H1 (cell line): Measurements from ENCODE around the gene ALOX5AP. TPM values are rescaled to one million over a fixed set of nuclear protein-coding genes. Genes with fewer than 3 reads are reported as not detected.

Source experiments
- CTCF ChIA-PET: fragments of 300-600 bp; sonication (Branson Sonifier 250); formaldehyde crosslinking; loops from one replicate; lab custom pipeline; 2021; ENCODE audit not compliant: partially characterized antibody; lab: Charles Lee
- POLR2A ChIA-PET: fragments of 300-600 bp; sonication (Branson Sonifier 250); formaldehyde crosslinking; loops from one replicate; lab custom pipeline; 2021; ENCODE audit warnings: inconsistent platforms; ENCODE audit not compliant: partially characterized antibody; lab: Charles Lee
- DNase-seq, 2 experiments: peaks; one replicate each; pipeline versions ENCODE4 v3.0.0 to v3.0.0-alpha.2; 2010 to 2022; ENCODE audit warnings: low spot score in 2 of 2, low read depth in 1 of 2, mixed read lengths in 1 of 2
- FAIRE-seq: peaks from 2 replicates; lab custom pipeline; 2011; peaks lifted over from hg19 to GRCh38; lab: Jason Lieb, UNC
- H2AFZ ChIP-seq: 2 replicates; pipeline ENCODE4 v1.8.1; 2012; ENCODE audit warnings: low read length, inconsistent platforms
- H2AK5ac ChIP-seq: 2 replicates; pipeline ENCODE4 v1.6.1; 2013; ENCODE audit warnings: low read depth, low read length
- H2BK120ac ChIP-seq: replicated peaks from 2 replicates; pipeline ENCODE3; 2013; ENCODE audit warnings: low read depth, low read length, inconsistent platforms
- H2BK12ac ChIP-seq: 2 replicates; pipeline ENCODE4 v1.6.1; 2013; ENCODE audit warnings: low read depth, low read length
- H2BK15ac ChIP-seq: 2 replicates; pipeline ENCODE4 v1.6.1; 2013; ENCODE audit warnings: low read length
- H2BK20ac ChIP-seq: 2 replicates; pipeline ENCODE4 v1.6.1; 2013; ENCODE audit warnings: low read length
- H2BK5ac ChIP-seq: 2 replicates; pipeline ENCODE4 v1.6.1; 2013; ENCODE audit warnings: low read depth, low read length
- H3K14ac ChIP-seq: 2 replicates; pipeline ENCODE4 v1.6.1; 2013; ENCODE audit warnings: inconsistent platforms; ENCODE audit not compliant: insufficient read length
- H3K18ac ChIP-seq: 2 replicates; pipeline ENCODE4 v1.6.1; 2013; ENCODE audit warnings: low read length; ENCODE audit errors: extremely low read depth
- H3K23ac ChIP-seq: 2 replicates; pipeline ENCODE4 v1.6.1; 2013; ENCODE audit warnings: inconsistent platforms; ENCODE audit not compliant: insufficient read length
- H3K23me2 ChIP-seq: 2 replicates; pipeline ENCODE4 v1.6.1; 2013; ENCODE audit warnings: low read depth, low read length
- H3K27ac ChIP-seq: 2 replicates; pipeline ENCODE4 v1.6.1; 2011; ENCODE audit warnings: low read depth, low read length, inconsistent platforms
- H3K27me3 ChIP-seq, 4 experiments: replicated peaks in 1 of 4; 1 replicate in 1 of 4; 2 replicates in 3 of 4; pipeline versions ENCODE4 v1.6.1 to v1.8.1; 2011 to 2013; ENCODE audit warnings: low read length in 3 of 4, mild to moderate bottlenecking in 3 of 4, inconsistent platforms in 2 of 4, mixed read lengths in 2 of 4, moderate library complexity in 1 of 4; ENCODE audit not compliant: control insufficient read depth in 3 of 4, insufficient read depth in 3 of 4; ENCODE audit errors: extremely low read depth in 1 of 4
- H3K36me3 ChIP-seq, 4 experiments: 2 replicates each; pipeline versions ENCODE4 v1.6.1 to v1.8.1; 2011 to 2013; ENCODE audit warnings: mild to moderate bottlenecking in 4 of 4, low read length in 3 of 4, moderate library complexity in 2 of 4, control low read depth in 1 of 4, inconsistent platforms in 1 of 4; ENCODE audit not compliant: insufficient read depth in 4 of 4, control insufficient read depth in 2 of 4
- H3K4ac ChIP-seq: replicated peaks from 2 replicates; pipeline ENCODE3; 2013; ENCODE audit warnings: low read length, low read depth, mixed read lengths, inconsistent platforms; ENCODE audit not compliant: insufficient read length
- H3K4me1 ChIP-seq, 4 experiments: replicated peaks in 1 of 4; 1 replicate in 1 of 4; 2 replicates in 3 of 4; pipeline versions ENCODE4 v1.6.1 to v1.8.1; 2011 to 2013; ENCODE audit warnings: low read length in 3 of 4, inconsistent platforms in 2 of 4, mixed read lengths in 1 of 4; ENCODE audit not compliant: insufficient read depth in 4 of 4, control insufficient read depth in 3 of 4
- H3K4me2 ChIP-seq, 2 experiments: 2 replicates each; pipeline versions ENCODE4 v1.6.1 to v1.8.1; 2011 to 2013; ENCODE audit warnings: low read depth in 2 of 2, low read length in 2 of 2, control low read depth in 1 of 2, inconsistent platforms in 1 of 2, mild to moderate bottlenecking in 1 of 2; ENCODE audit not compliant: insufficient read depth in 1 of 2
- H3K4me3 ChIP-seq, 4 experiments: fragments of 200-600, 300-600 bp in 1 of 4; sonication (generic), shearing (Covaris generic), sonication (Bioruptor Twin) in 1 of 4; 2 replicates each; pipeline versions ENCODE4 v1.5.1 to v1.8.1; 2011 to 2016; ENCODE audit warnings: low read length in 4 of 4, low read depth in 3 of 4, control low read depth in 2 of 4, inconsistent platforms in 2 of 4, mild to moderate bottlenecking in 2 of 4, mixed read lengths in 1 of 4, moderate library complexity in 1 of 4; ENCODE audit not compliant: insufficient read depth in 2 of 4; ENCODE audit errors: extremely low read depth in 1 of 4
- H3K56ac ChIP-seq: replicated peaks from 2 replicates; pipeline ENCODE3; 2013; ENCODE audit warnings: low read depth, mild to moderate bottlenecking, mixed read lengths, low read length, inconsistent platforms; ENCODE audit not compliant: insufficient read length
- H3K79me1 ChIP-seq: 2 replicates; pipeline ENCODE4 v1.6.1; 2013; ENCODE audit warnings: low read depth, low read length, control low read depth
- H3K79me2 ChIP-seq, 2 experiments: 2 replicates each; pipeline versions ENCODE4 v1.6.1 to v1.8.1; 2012 to 2013; ENCODE audit warnings: low read length in 2 of 2, mild to moderate bottlenecking in 2 of 2, inconsistent platforms in 1 of 2; ENCODE audit not compliant: insufficient read depth in 2 of 2, control insufficient read depth in 1 of 2
- H3K9ac ChIP-seq, 4 experiments: replicated peaks in 1 of 4; 1 replicate in 1 of 4; 2 replicates in 3 of 4; pipeline versions ENCODE4 v1.6.1 to v1.8.1; 2011 to 2013; ENCODE audit warnings: low read depth in 3 of 4, low read length in 3 of 4, control low read depth in 2 of 4, mild to moderate bottlenecking in 2 of 4, moderate library complexity in 2 of 4, inconsistent platforms in 1 of 4; ENCODE audit errors: extremely low read depth in 1 of 4
- H3K9me3 ChIP-seq, 2 experiments: 2 replicates each; pipeline versions ENCODE4 v1.6.1 to v1.8.1; 2012 to 2013; ENCODE audit warnings: mild to moderate bottlenecking in 2 of 2, moderate library complexity in 2 of 2, control low read depth in 1 of 2, inconsistent platforms in 1 of 2, low read depth in 1 of 2, low read length in 1 of 2, mixed read lengths in 1 of 2; ENCODE audit not compliant: insufficient read depth in 2 of 2
- H4K20me1 ChIP-seq, 2 experiments: replicated peaks in 1 of 2; 2 replicates each; pipeline versions ENCODE3 to v1.8.1; 2011 to 2013; ENCODE audit warnings: inconsistent platforms in 2 of 2, low read length in 2 of 2, mild to moderate bottlenecking in 1 of 2; ENCODE audit not compliant: insufficient read depth in 2 of 2, control insufficient read depth in 1 of 2
- H4K5ac ChIP-seq: 2 replicates; pipeline ENCODE4 v1.6.1; 2013; ENCODE audit warnings: low read length, low read depth, mixed read lengths, inconsistent platforms; ENCODE audit not compliant: insufficient read length
- H4K8ac ChIP-seq: 2 replicates; pipeline ENCODE4 v1.8.0; 2013; ENCODE audit warnings: mild to moderate bottlenecking, moderate library complexity, low read length, inconsistent platforms; ENCODE audit not compliant: insufficient read depth; ENCODE audit errors: extremely low read depth
- H4K91ac ChIP-seq: replicated peaks from 2 replicates; pipeline ENCODE3; 2013; ENCODE audit warnings: low read length, mixed read lengths, inconsistent platforms; ENCODE audit not compliant: insufficient read length
- BRCA1 ChIP-seq: IDR thresholded peaks from 2 replicates; pipeline ENCODE4 v1.6.1; 2012; ENCODE audit warnings: low read depth, low read length, improper control_type of control experiment
- EP300 ChIP-seq, 2 experiments: IDR thresholded peaks; 1 replicate in 1 of 2; 2 replicates in 1 of 2; pipeline ENCODE4 v1.6.1; 2011 to 2012; ENCODE audit warnings: low read depth in 2 of 2, low read length in 2 of 2, mild to moderate bottlenecking in 2 of 2, borderline replicate concordance in 1 of 2, inconsistent platforms in 1 of 2, moderate library complexity in 1 of 2
- GABPA ChIP-seq: IDR thresholded peaks from 2 replicates; pipeline ENCODE4 v1.6.1; 2011; ENCODE audit warnings: mild to moderate bottlenecking, low read length, moderate library complexity, borderline replicate concordance; ENCODE audit not compliant: insufficient read depth
- HDAC6 ChIP-seq: IDR thresholded peaks from one replicate; pipeline ENCODE4 v1.7.1; 2012; ENCODE audit warnings: low read depth, mild to moderate bottlenecking, inconsistent platforms, low read length, moderate library complexity
- NRF1 ChIP-seq: IDR thresholded peaks from 2 replicates; pipeline ENCODE4 v1.6.1; 2011; ENCODE audit warnings: mild to moderate bottlenecking, low read depth, low read length, improper control_type of control experiment
- POLR2A ChIP-seq, 2 experiments: IDR thresholded peaks; 1 replicate in 1 of 2; 2 replicates in 1 of 2; pipeline ENCODE4 v1.6.1; 2011; ENCODE audit warnings: low read depth in 2 of 2, low read length in 2 of 2, mild to moderate bottlenecking in 2 of 2; ENCODE audit errors: control extremely low read depth in 1 of 2
- RBBP5 ChIP-seq: IDR thresholded peaks from 2 replicates; pipeline ENCODE4 v1.7.1; 2012; ENCODE audit warnings: low read depth, mild to moderate bottlenecking, inconsistent platforms, low read length, moderate library complexity, borderline replicate concordance
- SIX5 ChIP-seq: IDR thresholded peaks from 2 replicates; pipeline ENCODE4 v1.6.1; 2011; ENCODE audit warnings: mild to moderate bottlenecking, low read depth, low read length
- TAF1 ChIP-seq: IDR thresholded peaks from 2 replicates; pipeline ENCODE4 v1.6.1; 2011; ENCODE audit warnings: mild to moderate bottlenecking, low read depth, low read length
- TBP ChIP-seq: IDR thresholded peaks from 2 replicates; pipeline ENCODE4 v1.6.1; 2011; ENCODE audit warnings: low read depth, low read length, improper control_type of control experiment
- YY1 ChIP-seq: IDR thresholded peaks from 2 replicates; pipeline ENCODE4 v1.6.1; 2011; ENCODE audit warnings: low read depth, mild to moderate bottlenecking, low read length
- WGBS, 2 experiments: shearing (Covaris generic) in 1 of 2; methylation state at CpG; one replicate each; pipeline versions ENCODE4 v1.1.6 to v1.1.7; 2013 to 2015; ENCODE audit warnings: low lambda C conversion rate in 2 of 2, mixed read lengths in 2 of 2, inconsistent platforms in 1 of 2, low coverage in 1 of 2, missing lambda C conversion rate in 1 of 2; ENCODE audit not compliant: insufficient replicate concordance in 2 of 2, insufficient coverage in 1 of 2, insufficient read length in 1 of 2; ENCODE audit errors: extremely low coverage in 1 of 2, missing lambda C conversion rate in 1 of 2; 5-methylcytosine and 5-hydroxymethylcytosine counted together
- polyA plus RNA-seq, 7 experiments: library from polyadenylated mRNA; depleted of rRNA in 3 of 7; stranded (reverse) in 5 of 7; unstranded in 2 of 7; fragments of >200 nt in 5 of 7; fragments of 200-250 nt in 2 of 7; gene quantifications; 1 replicate in 5 of 7; 2 replicates in 1 of 7; 4 replicates in 1 of 7; pipeline versions ENCODE4 v1.2.1 to v1.2.3, GENCODE V29; 2011 to 2013; ENCODE audit warnings: missing spikeins in 2 of 7, mixed read lengths in 2 of 7
- total RNA-seq: library from RNA; stranded (reverse); fragmentation: NEBNext Ultra II Directional; extraction: Animal tissue kit (Norgen Biotek cat#: 25700); gene quantifications from 2 replicates; pipeline ENCODE4 v1.2.1, GENCODE V29; 2021
- TF ChIP-seq, protein P1 (sequence below): IDR thresholded peaks from 2 replicates; pipeline ENCODE4 v1.6.1; 2012; ENCODE audit warnings: inconsistent platforms

ALOX5AP gene
- total and polyA plus RNA-seq, 2 of the 8 experiments (the other 6 are each of a cell fraction or from before 2014, with no cell fraction given) = not detected

DNA sequence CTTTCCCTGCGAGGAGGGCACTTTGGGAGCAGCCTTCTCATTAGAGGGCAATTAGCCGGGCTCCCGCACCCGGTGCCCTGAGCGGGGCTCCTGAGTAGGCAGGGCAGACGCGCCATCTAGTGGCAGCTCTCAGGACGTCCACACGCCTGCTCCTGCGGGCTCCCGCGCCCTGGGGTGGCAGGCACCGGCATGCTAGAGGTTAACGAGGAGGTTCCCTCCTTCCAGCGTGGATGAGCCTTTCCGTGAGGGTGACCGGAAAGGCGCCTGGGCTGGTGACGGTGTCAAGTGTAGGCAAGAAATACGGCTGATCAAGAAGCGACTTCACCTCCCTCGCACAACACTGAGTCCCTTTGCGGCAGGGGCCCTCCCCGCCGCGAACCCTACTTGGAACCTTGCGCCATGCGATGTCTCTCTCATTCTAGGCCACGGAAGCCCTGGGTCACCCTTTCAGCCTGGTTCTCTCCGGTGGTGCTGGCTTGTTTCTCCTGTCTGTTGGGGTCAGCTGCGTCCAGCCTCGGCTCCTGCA is 67.7 kb downstream of the ALOX5AP start:
- no peak overlapping the region for H3K14ac ChIP-seq
- H3K23ac ChIP-seq = no peak overlapping the region
- peak overlapping the region in 1 of 2 experiments; percentile 58; a peak in 3 of 4 replicates for H3K4me2 ChIP-seq
- no peak overlapping the region; the same call in 1 of the 2 replicates for H2BK5ac ChIP-seq
- no peak overlapping the region for H3K56ac ChIP-seq
- 36% methylated on average over 32 of the region's 32 CpGs; no CpG with 5 or more reads in 1 of the 2 experiments for WGBS, 2 experiments
- no peak overlapping the region for H2BK12ac ChIP-seq
- ChIA-PET CTCF (interaction anchor here (0.6 to 4.4 kb wide), 27 partner anchors 8 to 417 kb away, joined by 3 to 29 read pairs (median 4); no protein-coding TSS in a partner anchor), POLR2A (no interaction called here)
- DNase-seq (peak; percentile 56 to 93), FAIRE-seq (no peak)
- H3K23me2 ChIP-seq = no peaks in the 10 kb centered on the region
- H3K18ac ChIP-seq = no peak overlapping the region
- no peak overlapping the region for H3K4ac ChIP-seq
- no peaks in the 10 kb centered on the region for H3K79me1 ChIP-seq
- H4K20me1 ChIP-seq = no peaks in the 10 kb centered on the region
- peak overlapping the region; percentile 99; the same call in 1 of the 2 replicates for H2BK15ac ChIP-seq
- no peaks in the 10 kb centered on the region for H3K79me2 ChIP-seq
- peak overlapping the region in 1 of 4 experiments; percentile 28; a peak in 2 of 8 replicates for H3K4me3 ChIP-seq
- no peak overlapping the region for H4K91ac ChIP-seq
- no peaks in the 10 kb centered on the region for H3K9me3 ChIP-seq
- no peak overlapping the region for H4K5ac ChIP-seq
- H2AK5ac ChIP-seq = no peak overlapping the region
- peaks cover 0 to 5% (median 2%) of the 10 kb centered on the region in 4 experiments; a peak in 4 of 7 replicates for H3K4me1 ChIP-seq
- peaks cover 0 to 3% (median 0%) of the 10 kb centered on the region in 4 experiments; a peak in 1 of 7 replicates for H3K27me3 ChIP-seq
- H3K27ac ChIP-seq = no peak overlapping the region
- H2BK20ac ChIP-seq = 0 out of 2 replicates have a peak overlapping the region, but pooled peaks have one; percentile 61
- no peak overlapping the region for H2BK120ac ChIP-seq
- no peak overlapping the region for H4K8ac ChIP-seq
- H2AFZ ChIP-seq = peak overlapping the region; percentile 86
- H3K9ac ChIP-seq = no peak overlapping the region
- no peaks in the 10 kb centered on the region for H3K36me3 ChIP-seq
- TF ChIP-seq BRCA1 (no peak), TAF1 (no peak), POLR2A (IDR thresholded peaks at IDR 0.05; ENCODE audit: control extremely low read depth in 1 of 2, low read depth in 2 of 2, low read length in 2 of 2) (no peak), GABPA (peak; percentile 49; the same call in 1 of the 2 replicates), SIX5 (no peak), NRF1 (no peak), RBBP5 (no peak), HDAC6 (no peak), TBP (0 out of 2 replicates have a peak, but pooled peaks have one; percentile 15), EP300 (IDR thresholded peaks at IDR 0.05; ENCODE audit: borderline replicate concordance in 1 of 2, low read depth in 2 of 2, low read length in 2 of 2) (peak in 1 of 2 experiments; percentile 25; a peak in 1 of 3 replicates), YY1 (0 out of 2 replicates have a peak, but pooled peaks have one; percentile 26)
- TF ChIP-seq, protein P1, sequence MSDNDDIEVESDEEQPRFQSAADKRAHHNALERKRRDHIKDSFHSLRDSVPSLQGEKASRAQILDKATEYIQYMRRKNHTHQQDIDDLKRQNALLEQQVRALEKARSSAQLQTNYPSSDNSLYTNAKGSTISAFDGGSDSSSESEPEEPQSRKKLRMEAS = peak; percentile 67
